Measurements from ENCODE around the gene PHLDB1.
"Not testable (repeated sequence)": the region's sequence is repeated elsewhere in the genome, so short reads cannot be mapped to it uniquely, and the experiment has no call there.

The PHLDB1 gene

DNA sequence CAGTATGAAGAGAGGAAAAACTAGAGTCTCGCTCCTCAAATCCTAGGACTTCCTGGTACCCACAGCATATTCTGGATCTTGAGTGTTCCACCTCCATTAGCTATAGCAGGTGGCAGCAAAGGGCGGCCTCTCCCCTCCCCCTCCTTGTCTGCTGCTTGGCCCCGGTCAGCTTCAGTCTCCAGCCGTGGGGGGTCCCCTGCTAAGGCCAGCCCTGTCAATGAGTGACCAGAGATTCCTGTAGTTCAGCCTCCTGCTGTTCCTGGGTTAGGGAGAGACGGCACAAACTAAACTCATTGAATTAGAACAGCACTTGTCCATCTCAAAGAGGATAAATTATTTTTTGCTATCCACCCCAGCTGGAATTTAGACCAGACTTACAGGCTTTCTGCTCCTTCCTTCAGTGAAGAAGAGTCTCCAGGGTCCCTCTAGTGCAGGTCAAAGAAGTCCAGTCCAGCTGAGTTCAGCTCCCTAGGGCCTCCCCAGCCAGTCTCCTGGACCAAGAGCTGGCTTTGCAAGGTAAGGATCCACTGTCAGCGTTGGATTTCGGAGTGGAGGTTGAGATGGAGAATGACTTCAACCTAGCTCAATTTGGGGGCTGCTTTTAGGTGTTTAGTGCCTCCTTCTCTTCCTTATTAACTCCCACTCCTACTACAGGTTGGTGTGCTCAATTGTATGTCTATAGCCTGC is 1.1 kb upstream of the PHLDB1 start:
- no peak for DNase-seq (ENCODE audit: low read depth)

DNA sequence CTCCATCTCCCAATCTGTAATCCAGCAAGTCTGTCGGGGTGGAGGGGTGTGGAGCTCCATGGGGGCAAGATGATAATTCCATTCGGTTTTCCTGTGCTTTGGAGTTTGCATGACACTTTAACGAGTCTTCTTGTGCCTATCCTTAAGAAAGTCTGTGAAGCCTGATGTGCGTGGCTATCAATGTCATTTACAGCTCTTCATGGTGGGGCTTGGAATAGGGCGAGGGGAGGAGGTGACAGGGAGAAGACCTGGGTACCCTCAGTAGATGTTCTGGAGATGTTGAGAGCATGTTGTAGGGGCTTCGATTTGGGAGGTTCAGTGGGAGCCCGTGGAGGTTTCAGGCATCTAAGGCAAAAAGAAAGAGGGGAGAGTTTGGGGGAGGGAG is 579 bp upstream of the PHLDB1 start:
- DNase-seq (ENCODE audit: low read depth): no peak

DNA sequence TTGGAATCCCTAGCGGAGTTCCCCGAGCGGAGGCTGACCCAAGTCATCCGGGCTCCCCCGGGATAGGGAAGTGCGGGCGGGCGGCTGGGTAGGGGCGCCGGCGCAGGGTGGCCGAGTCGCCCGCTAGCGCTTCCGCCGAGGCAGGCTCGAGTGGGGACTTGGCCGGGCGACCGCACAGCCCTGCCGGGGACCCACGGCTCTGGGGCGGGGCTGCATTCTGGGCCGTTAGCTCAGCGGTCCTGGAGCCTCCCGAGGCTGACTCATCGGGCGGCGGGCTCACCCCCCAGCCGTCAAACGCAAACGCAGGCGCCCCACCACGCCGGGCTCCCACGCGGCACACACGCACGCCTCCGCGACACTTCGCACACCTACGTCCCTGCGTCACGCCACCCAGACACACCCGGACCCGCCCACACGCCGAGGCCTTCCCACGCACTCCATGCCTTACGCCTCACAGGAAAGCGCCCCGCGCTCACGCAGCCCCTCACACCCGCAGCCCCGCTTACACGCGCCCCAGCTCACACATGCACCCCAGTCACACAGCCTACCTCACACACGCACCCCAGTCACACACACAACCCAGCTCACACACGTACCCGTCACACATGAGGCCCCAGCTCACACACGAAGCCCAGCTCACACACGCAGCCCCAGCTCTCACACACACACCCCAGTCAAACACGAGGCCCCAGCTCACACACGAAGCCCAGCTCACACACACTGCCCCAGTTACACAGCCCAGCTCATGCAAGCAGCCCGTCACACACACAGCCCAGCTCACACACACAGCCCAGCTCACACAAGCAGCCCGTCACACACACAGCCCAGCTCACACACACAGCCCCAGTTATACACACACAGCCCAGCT is 1.2 kb downstream of the PHLDB1 start:
- peak; percentile 90 for DNase-seq (ENCODE audit: low read depth)

DNA sequence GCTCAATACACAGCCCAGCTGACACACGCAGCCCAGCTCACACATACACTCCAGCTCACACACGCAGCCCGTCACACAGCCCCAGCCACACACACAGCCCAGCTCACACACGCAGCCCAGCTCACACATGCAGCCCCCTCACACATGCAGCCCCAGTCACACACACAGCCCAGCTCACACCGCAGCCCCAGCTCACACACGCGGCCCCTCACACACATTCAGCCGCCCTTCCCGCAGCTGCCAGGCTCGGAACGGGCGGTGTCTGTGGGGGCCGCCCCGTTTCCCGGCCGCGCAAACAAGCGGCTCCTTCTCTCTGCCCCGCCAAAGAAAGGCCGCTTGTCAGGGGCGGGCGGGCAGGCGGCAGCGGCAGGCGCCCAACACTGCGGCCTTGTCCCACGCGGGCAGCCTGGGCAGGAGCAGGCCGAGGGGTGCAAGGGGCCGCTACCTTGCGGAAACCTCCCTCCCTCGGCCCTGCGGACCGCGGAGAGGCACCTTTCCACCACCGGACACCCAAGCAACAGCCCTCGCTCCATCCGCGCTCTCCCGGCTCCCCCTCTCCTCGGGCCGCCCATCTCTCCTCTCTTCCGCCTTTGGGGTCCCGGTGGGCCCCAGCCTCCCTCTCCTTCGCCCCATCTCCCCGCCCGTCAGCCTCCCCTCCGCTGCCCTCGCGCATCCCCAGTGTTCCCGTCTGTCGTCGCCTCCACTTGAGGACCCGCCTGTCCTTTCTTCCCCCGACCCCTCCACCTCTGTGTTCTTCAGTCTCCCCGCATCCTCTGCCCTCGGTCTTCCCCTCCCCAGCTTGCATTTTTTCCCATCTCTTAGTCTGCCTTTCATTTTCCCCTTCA is 2.2 kb downstream of the PHLDB1 start:
- DNase-seq (ENCODE audit: low read depth): peak; percentile 9

DNA sequence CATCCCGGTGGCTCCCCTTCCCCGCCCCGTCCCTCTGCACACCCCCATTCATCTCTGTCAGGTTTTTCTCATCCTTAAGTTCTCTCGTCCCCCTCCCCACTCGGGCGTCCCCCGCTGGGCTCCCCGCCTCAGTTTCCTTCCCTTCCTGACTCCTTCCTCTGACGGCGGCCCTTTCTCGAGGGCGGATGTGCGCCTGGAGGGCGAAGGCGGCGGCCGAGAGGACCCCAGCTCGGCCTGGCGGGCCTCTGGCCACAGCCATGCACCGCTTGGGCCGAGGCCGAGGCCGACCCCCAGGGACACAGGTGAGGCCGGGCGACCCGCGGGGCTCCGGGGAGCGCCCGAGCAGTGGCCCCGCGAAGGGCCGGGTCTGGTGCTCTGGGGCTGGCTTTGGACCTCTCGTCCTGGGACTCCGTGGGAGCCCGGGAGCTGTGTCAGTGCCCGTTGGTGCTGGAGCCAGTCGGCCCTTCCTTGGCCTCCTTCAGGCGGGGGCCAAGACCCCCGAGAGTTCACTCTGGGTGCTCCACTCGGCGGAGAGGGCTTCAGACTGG is 2.9 kb downstream of the PHLDB1 start:
- DNase-seq (ENCODE audit: low read depth): no peak

DNA sequence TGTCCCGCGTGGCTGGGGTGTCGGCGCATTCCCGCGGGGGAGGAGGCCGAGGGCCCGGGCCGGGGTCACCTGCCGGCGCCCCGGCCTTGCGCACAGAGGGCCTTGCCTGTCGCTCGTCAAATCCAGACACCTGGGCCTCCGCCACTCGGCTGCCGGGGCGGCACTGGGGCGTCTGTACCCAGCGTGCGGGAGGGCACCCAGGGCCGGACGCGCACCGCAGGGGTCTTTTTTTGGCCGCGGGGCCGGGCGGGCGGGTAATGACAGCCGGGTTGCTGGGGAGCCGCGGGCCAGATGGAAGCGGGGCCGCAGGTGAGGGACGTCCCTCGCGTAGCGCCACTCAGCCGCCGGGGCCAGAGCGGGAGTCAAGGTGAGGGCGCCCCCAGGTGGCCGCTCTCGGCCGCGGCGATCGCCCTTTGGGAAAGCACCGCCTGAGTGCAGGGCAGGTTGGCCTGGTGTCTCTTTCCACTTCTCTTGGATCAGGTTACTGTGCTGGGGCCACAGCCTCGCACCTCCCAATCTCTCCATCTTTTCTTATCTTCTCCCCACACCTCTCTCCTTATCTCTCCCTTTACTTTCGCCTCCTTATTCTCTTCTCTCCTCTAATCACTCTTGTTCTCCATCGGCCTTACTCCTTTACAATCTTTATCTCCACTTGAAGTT is 3.5 kb downstream of the PHLDB1 start:
- DNase-seq (ENCODE audit: low read depth): peak; percentile 74

DNA sequence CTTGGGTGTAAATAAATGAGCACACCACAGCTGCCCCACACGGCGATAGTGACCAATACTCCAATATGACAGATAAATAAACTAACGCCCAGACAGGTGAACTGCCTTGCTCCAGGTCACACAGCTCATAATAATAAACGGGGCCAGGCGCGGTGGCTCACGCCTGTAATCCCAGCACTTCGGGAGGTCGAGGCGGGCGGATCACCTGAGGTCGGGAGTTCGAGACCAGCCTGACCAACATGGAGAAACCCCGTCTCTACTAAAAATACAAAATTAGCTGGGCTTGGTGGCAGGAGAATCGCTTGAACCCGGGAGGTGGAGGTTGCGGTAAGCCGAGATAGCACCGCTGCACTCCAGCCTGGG is 4.0 kb downstream of the PHLDB1 start:
- DNase-seq (ENCODE audit: low read depth): not testable (repeated sequence)

DNA sequence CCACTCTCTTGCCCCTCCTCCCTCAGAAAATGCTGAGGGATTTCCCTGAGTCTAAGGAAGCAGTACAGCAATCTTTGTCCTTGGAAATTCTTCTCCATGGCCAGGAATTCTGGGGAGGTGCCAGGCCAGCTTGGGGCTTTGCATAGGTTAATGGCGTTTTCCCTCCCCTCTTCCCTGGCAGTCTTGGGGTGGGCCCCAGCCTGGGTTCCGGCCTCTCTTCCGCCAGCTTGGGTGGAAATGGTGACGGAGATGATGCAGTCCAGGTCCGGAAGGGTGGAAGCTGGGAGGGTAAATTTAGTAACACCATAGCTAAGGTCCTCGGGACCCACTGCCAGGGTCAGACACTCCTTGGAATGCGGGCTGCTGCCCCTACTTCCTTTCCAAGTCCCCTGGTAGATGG is 5.0 kb downstream of the PHLDB1 start:
- DNase-seq (ENCODE audit: low read depth): no peak

DNA sequence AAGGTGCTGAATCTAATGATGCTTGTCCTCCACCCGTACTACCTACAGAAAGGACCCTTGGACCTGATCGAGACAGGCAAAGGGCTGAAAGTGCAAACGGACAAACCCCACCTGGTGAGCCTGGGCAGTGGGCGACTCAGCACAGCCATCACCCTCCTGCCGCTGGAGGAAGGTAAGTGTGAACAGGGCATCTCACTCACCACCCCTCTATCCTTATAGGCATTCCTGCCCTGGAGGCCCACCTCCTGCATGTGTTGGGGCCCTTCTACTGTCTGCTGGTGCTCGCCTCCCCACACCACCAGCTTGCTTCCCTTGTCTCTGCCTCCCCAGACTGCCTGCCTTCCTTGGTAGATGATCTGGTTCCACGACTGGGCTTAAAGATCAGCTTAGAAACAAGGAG is 7.1 kb downstream of the PHLDB1 start:
- DNase-seq (ENCODE audit: low read depth): no peak

DNA sequence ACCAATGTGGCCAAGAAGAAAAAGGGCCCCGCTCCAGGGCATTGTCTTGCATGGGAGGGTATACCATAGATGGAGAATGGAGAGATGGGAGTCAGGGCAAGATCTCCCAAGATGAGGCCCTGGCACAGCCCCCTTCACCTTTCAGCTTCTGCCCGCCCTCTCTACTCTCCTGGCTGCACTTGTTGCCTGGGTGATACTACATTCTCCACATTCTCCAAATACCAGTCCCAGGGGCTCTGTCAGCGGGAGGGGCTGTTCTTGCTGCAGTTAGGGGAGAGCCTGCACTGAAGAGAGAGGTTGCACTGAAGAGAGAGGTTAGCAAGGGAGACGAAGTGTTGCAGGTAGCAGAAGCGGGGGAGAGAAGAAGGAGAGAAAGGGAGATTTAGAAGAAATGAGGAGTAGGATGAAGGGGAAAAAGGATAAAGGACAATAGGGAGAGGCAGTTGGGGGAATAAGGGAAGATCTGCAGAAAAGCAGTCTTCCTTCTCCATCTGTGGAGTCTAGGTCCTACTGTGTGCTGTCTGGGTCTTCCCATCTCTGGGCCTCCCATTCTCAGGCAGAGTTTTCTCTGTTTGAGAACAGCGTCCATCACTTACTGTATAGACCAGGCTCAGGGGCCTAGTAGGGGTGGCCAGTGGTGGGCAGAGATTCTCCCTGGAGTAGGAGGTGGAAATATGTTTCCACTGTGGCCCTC is 8.0 kb downstream of the PHLDB1 start:
- DNase-seq (ENCODE audit: low read depth): no peak

DNA sequence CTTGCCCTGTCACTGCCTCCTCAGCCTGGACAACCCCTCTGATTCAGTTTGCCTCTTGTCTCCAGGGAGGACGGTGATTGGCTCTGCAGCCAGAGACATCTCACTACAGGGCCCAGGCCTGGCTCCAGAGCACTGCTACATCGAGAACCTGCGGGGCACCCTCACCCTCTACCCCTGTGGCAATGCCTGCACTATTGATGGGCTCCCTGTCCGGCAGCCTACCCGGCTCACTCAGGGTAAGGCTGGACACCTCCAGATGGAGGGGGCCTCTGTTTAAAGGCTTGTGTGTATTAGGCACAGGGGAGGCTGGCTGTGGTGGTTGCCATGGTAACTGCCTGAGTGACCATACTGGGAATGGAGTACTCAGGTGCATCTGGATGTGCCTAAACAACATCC is 8.6 kb downstream of the PHLDB1 start:
- DNase-seq (ENCODE audit: low read depth): no peak

DNA sequence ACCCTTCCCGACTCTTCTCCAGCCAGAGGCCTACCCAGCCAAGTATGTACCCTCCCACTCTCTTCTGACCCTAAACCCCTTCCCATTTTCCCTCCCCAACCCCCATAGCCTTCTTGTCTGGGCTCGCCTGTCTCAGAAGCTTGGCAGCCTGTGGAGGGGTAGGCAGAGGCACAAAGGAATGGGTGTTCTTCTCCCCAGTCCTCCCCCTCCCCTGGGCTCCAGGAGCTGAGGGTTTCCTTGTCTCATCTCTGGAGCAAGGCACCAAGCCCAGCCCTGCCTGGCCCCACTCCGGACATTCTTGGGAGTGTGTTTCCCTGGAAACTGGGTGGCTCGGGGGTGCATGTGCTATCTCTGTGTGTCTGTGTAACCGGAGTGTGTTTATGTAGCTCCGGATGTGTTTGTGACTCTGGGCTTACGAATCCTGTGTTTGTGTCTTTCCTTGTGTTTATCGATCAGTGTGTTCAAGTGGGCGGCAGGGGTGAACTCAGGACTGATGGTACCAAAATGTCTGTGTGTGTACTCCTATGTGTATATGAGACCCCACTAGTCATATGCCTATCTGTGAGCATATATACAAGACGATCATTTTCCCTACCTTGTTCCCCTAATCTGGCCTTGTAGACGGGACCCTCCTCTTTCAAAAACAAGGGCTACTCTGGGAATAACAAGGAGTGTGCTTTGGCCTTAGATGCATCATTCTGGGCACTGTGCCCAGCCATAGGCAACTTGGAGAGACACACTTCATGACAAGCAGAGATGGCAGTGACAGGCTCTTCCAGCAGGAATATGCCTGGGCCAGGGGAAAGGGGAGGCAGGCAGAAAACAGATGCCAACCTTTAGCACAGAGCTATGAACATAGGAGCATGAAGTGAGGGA is 10.9 kb downstream of the PHLDB1 start:
- no peak for DNase-seq (ENCODE audit: low read depth)

DNA sequence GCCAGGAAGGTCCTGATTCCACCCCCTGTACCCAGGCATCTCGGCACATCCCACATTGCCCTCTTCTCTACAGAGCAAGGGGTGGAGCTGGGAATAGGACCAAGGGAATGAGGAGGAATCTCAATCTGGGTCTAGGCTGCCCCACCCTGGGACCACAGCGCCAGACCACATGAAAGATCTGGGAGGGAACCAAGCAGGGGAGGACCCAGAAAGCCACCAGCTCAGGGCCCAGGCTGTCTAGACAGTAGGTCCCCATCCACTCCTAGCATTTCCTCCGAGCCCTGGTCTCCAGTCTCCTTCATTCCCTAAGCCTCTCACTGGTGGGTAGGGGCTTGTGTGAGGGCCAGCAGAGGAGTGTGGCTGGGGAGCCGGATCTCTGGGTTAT is 11.6 kb downstream of the PHLDB1 start:
- no peak for DNase-seq (ENCODE audit: low read depth)

DNA sequence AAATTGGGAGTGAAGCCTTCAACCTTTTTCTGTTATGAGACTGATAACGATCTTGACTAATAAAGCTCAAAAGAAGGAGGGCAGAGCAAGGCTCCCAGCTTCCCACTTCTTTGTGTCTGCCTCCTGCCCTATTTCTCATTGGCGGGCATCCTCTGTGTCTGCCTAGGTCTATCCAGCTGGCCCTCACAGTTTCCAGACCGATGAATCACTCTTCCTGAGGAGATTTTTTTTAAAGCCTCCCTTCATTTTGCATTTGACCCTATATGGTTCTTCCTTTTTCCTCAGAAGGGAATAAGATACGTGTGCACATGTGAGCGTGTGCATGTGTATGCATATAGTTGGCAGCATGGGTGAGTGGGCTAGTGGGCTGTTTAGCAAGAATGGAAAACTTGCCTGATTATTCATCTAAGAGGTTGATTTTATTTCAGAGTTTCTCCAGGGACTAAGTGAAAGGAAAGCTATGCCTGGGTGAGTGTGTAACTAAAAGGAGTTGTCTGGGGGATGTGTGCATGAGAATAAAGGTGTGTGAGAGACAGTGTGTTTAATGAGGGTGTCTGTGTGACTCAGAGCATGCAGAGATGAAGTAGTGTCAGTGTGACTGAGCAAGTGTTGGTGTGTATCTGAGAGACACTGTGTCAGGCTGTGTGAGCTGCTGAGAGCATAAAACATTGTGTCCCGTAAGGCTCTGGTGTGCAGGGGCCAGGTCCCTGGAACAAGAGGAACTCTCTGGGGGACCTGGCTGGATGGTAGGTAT is 12.2 kb downstream of the PHLDB1 start:
- DNase-seq (ENCODE audit: low read depth): no peak

DNA sequence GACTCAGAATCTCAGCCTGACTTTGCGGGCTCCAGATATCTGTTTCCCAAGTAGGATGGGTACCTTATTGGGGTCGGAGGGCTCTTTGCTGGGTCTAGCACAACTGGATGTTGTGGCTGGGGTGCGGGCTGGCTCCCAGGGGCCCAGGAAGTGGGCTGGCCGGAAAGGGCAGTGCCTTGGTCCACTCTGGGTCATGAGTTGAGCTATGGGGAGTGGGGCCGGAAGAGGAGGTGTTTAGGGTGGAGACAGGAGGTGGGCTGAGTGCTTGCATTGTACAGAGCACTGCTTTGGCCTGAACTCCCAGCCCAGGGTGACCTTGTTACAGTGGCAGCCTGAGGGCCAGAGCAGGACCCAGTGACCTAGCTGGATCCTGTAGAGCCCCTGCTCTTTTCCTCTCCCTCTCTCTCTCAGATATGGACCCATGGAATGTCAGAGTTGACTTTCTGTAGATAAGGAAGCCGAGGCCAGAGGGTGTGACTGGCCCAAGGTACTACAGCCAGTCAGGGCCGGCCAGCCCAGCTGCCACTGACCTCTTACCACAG is 13.2 kb downstream of the PHLDB1 start:
- DNase-seq (ENCODE audit: low read depth): no peak

DNA sequence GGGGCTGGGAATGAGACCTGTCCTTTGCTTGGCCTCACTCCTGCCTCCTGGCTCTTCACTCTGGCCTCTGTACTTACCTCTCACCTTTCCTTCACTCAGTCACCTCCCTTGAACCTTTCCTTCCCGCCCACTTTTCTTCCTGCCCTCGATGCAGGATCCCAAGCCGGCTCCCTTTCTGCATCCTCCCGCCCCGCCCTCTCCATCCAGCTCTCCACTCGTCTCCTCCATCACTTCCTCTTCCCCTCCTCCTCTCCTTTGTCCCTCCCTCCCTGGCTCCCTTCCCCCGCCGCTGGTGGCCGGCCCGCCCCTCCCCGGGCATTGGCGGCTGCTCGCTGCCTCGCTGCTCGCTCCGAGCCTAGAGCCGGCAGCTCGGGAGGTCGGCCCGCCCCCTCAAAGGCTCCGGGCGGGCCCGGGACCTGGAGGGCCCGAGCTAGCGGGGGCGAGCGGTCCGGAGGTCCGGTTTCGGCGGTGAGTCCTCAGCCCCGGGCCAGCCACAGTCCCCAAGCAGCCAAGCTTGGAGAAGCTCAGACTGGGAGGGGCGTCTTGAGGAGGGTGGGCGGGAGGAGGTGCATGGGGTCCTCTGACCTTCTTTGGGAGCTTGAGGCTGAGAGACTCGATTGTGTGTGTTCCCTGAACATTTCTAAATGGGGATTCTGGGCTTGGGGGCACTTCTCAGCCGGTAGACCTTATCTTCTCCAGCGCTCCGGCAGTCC is 13.8 kb downstream of the PHLDB1 start:
- no peak for DNase-seq (ENCODE audit: low read depth)

DNA sequence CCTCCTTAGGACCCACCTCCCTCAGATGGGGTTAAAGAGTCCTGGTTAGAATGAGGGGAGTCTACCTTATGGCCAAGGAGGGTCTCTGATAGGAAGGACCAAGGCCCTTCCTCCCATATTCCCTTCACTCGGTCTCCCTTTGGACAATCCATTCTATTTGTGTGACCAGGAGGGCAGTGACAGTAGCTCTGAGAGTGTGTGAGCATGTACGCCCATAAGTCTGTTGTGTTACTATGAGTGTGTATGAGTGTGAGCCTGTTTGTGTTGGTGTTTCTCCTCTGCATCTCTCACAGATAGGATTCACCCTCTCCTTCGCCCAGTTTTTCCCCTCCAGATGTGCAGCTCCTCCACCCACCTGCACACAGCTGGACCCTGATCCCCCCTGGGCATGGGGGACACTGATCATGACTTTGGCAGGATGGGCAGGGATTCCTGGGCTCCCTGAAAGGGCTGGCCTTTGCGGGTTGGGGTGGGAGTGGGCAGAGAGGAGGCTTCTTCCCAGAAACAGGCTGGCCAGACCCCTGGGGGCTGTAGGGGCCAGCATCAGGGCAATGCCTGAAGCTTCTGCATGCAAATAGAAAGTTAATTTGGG is 14.5 kb downstream of the PHLDB1 start:
- no peak for DNase-seq (ENCODE audit: low read depth)

Measured in T follicular helper cell (primary cell).